Endothelial cell of umbilical vein (primary cell): ENCODE measurements around the gene KRTCAP2. TPM values are rescaled to one million over a fixed set of nuclear protein-coding genes. Genes with fewer than 3 reads are reported as not detected.
A peak's percentile ranks its signal among the peaks of the same experiment; 100 is the strongest.

Source experiments
- BruUV-seq: library from RNA; stranded (reverse); fragments of 400-500 nt; replicated peaks from 2 replicates; lab custom pipeline; 2021; lab: Mats Ljungman, UMichigan
- CTCF ChIA-PET: fragments of 300-600, 350-600 bp; sonication (Branson Sonifier 250); formaldehyde crosslinking; loops from one replicate; lab custom pipeline; 2021; ENCODE audit warnings: antibody characterized with exemption, inconsistent platforms; lab: Charles Lee
- POLR2A ChIA-PET: fragments of 300-600, 350-600 bp; sonication (Branson Sonifier 250); formaldehyde crosslinking; loops from one replicate; lab custom pipeline; 2021; ENCODE audit warnings: antibody characterized with exemption, inconsistent platforms; lab: Charles Lee
- DNase-seq: peaks from one replicate; pipeline ENCODE4 v3.0.0-alpha.2; 2011; ENCODE audit warnings: low read depth, low spot score
- FAIRE-seq: peaks from 2 replicates; lab custom pipeline; 2011; peaks lifted over from hg19 to GRCh38; lab: Jason Lieb, UNC
- H2AFZ ChIP-seq: 2 replicates; pipeline ENCODE4 v1.6.0; 2012; ENCODE audit warnings: low read depth, low read length, control low read depth, inconsistent platforms
- H3K27ac ChIP-seq: 2 replicates; pipeline ENCODE4 v1.5.1; 2011; ENCODE audit warnings: low read depth, mild to moderate bottlenecking, control low read depth, low read length, moderate library complexity; ENCODE audit not compliant: insufficient read depth
- H3K27me3 ChIP-seq, 2 experiments: 2 replicates each; pipeline versions ENCODE4 v1.6.0 to v1.6.1; 2011; ENCODE audit warnings: low read length in 2 of 2, mixed read lengths in 1 of 2; ENCODE audit not compliant: control insufficient read depth in 2 of 2, insufficient read depth in 2 of 2
- H3K36me3 ChIP-seq, 2 experiments: 2 replicates in 1 of 2; 3 replicates in 1 of 2; pipeline ENCODE4 v1.5.1; 2011; ENCODE audit warnings: low read length in 2 of 2, mild to moderate bottlenecking in 1 of 2, moderate library complexity in 1 of 2; ENCODE audit not compliant: control insufficient read depth in 2 of 2, insufficient read depth in 2 of 2; ENCODE audit errors: extremely low read depth in 1 of 2
- H3K4me1 ChIP-seq: 3 replicates; pipeline ENCODE4 v1.5.1; 2011; ENCODE audit warnings: mild to moderate bottlenecking, low read length; ENCODE audit not compliant: control insufficient read depth, insufficient read depth; ENCODE audit errors: extremely low read depth
- H3K4me2 ChIP-seq: 2 replicates; pipeline ENCODE4 v1.6.1; 2011; ENCODE audit warnings: low read length, control low read depth, mixed read lengths; ENCODE audit not compliant: insufficient read depth
- H3K4me3 ChIP-seq, 3 experiments: fragments of 200-600 bp in 1 of 3; sonication (generic), shearing (Covaris generic) in 1 of 3; replicated peaks in 1 of 3; 2 replicates each; pipeline ENCODE4 v1.5.1; 2011 to 2016; ENCODE audit warnings: control low read depth in 3 of 3, low read length in 3 of 3, mild to moderate bottlenecking in 2 of 3, inconsistent platforms in 1 of 3, low read depth in 1 of 3, moderate library complexity in 1 of 3; ENCODE audit not compliant: insufficient read depth in 1 of 3
- H3K79me2 ChIP-seq: 2 replicates; pipeline ENCODE4 v1.6.0; 2012; ENCODE audit warnings: low read length, inconsistent platforms; ENCODE audit not compliant: control insufficient read depth, insufficient read depth
- H3K9ac ChIP-seq: replicated peaks from 2 replicates; pipeline ENCODE3; 2011; ENCODE audit warnings: low read length, control low read depth; ENCODE audit not compliant: insufficient read depth; ENCODE audit errors: extremely low read depth
- H3K9me1 ChIP-seq: replicated peaks from 3 replicates; pipeline ENCODE4 v1.6.0; 2011; ENCODE audit warnings: mild to moderate bottlenecking, low read length; ENCODE audit not compliant: control insufficient read depth, insufficient read depth; ENCODE audit errors: extremely low read depth
- H3K9me3 ChIP-seq: replicated peaks from 2 replicates; pipeline ENCODE4 v1.5.1; 2012; ENCODE audit warnings: low read length, inconsistent platforms; ENCODE audit not compliant: control insufficient read depth, insufficient read depth
- H4K20me1 ChIP-seq: replicated peaks from 2 replicates; pipeline ENCODE3; 2011; ENCODE audit warnings: mild to moderate bottlenecking, low read length; ENCODE audit not compliant: control insufficient read depth, insufficient read depth; ENCODE audit errors: extremely low read depth
- CTCF ChIP-seq, 2 donors: IDR thresholded peaks; 1 replicate in 1 of 2; 2 replicates in 1 of 2; pipeline ENCODE4 v1.5.1; 2011; ENCODE audit warnings: low read length in 2 of 2, mild to moderate bottlenecking in 2 of 2, moderate library complexity in 2 of 2, control low read depth in 1 of 2, inconsistent platforms in 1 of 2, low read depth in 1 of 2; ENCODE audit not compliant: insufficient read depth in 1 of 2; ENCODE audit errors: extremely low read depth in 1 of 2
- EZH2 ChIP-seq: IDR thresholded peaks from 2 replicates; pipeline ENCODE4 v1.6.1; 2012; ENCODE audit warnings: borderline replicate concordance, low read depth, mild to moderate bottlenecking, moderate library complexity, low read length, inconsistent platforms; ENCODE audit not compliant: severe bottlenecking
- FOS ChIP-seq: IDR thresholded peaks from 2 replicates; pipeline ENCODE4 v1.6.1; 2011; ENCODE audit warnings: mild to moderate bottlenecking, low read length, moderate library complexity, borderline replicate concordance; ENCODE audit not compliant: insufficient read depth
- GATA2 ChIP-seq: IDR thresholded peaks from 2 replicates; pipeline ENCODE4 v1.7.0; 2011; ENCODE audit warnings: low read depth, mild to moderate bottlenecking, moderate library complexity, mixed read lengths, low read length; ENCODE audit not compliant: insufficient read length, insufficient read depth
- JUN ChIP-seq: IDR thresholded peaks from 2 replicates; pipeline ENCODE4 v1.6.1; 2011; ENCODE audit warnings: borderline replicate concordance, low read depth; ENCODE audit not compliant: insufficient read length, insufficient read depth
- MAX ChIP-seq: IDR thresholded peaks from 2 replicates; pipeline ENCODE4 v1.6.1; 2011; ENCODE audit not compliant: insufficient read depth, insufficient read length
- MYC ChIP-seq: IDR thresholded peaks from one replicate; pipeline ENCODE4 v1.6.1; 2011; ENCODE audit warnings: mild to moderate bottlenecking, low read depth, low read length
- POLR2A ChIP-seq: IDR thresholded peaks from 2 replicates; pipeline ENCODE4 v1.6.1; 2012; ENCODE audit warnings: low read depth, mild to moderate bottlenecking, control low read depth, low read length
- POLR2AphosphoS5 ChIP-seq: IDR thresholded peaks from 2 replicates; pipeline ENCODE4 v1.6.1; 2012; ENCODE audit warnings: low read depth, mild to moderate bottlenecking, control low read depth, low read length, moderate library complexity; ENCODE audit not compliant: insufficient read depth
- dilution Hi-C: fragments of 300-500 bp; cut with MboI; formaldehyde crosslinking; loops from one replicate; pipeline ENCODE4 v1.15.0; 2019; ENCODE audit warnings: low sequenced_read_pairs; ENCODE audit not compliant: extremely low pct_ligation_motif_present
- intact Hi-C: fragments of 100-400 bp; cut with micrococcal nuclease; formaldehyde crosslinking; loops from one replicate; pipeline ENCODE4 v1.10.0; 2022
- polyA plus RNA-seq, 4 experiments: library from polyadenylated mRNA; depleted of rRNA in 3 of 4; stranded (reverse) in 3 of 4; unstranded in 1 of 4; fragments of >200 nt; gene quantifications; 2 replicates each; pipeline versions ENCODE4 v1.2.1 to v1.2.3, GENCODE V29; 2011 to 2012; ENCODE audit warnings: missing spikeins in 1 of 4
- total RNA-seq: library from RNA; stranded (reverse); gene quantifications from 2 replicates; pipeline ENCODE4 v1.2.3, GENCODE V29; 2021

Gene KRTCAP2
- total and polyA plus RNA-seq, 2 donors (not counting 3 experiments of a cell fraction or from before 2014, with no cell fraction given), result 207 to 362 TPM

GRCh38 chr1:155193275-155193990, 20.3 kb upstream of the KRTCAP2 start:
- H3K4me2 ChIP-seq, result peak overlapping the region; percentile 78
- dilution Hi-C loops, result no loop called here
- H2AFZ ChIP-seq, result peak overlapping the region; percentile 91
- no peaks in the 10 kb centered on the region for H3K79me2 ChIP-seq
- H3K4me3 ChIP-seq, result peak overlapping the region; percentile 30 to 37 (median 31)
- ChIA-PET CTCF (interaction anchor here (0.6 to 3.7 kb wide), 20 partner anchors 9 to 455 kb away, joined by 3 to 88 read pairs (median 6); partner anchors contain the start of genes ADAM15, CLK2, EFNA1 and FDPS), POLR2A (interaction anchor here (0.7 to 2.3 kb wide), 2 partner anchors 21 to 27 kb away, joined by 3 to 8 read pairs; partner anchors contain the start of gene KRTCAP2)
- H3K4me1 ChIP-seq, result peaks cover 13% of the 10 kb centered on the region
- H3K27me3 ChIP-seq, result no peaks in the 10 kb centered on the region
- H3K36me3 ChIP-seq, result peaks cover 0 to 3% of the 10 kb centered on the region in 2 experiments
- FAIRE-seq (peak; percentile 98), DNase-seq (peak; percentile 91)
- peak overlapping the region; percentile 1 for H3K27ac ChIP-seq
- no peaks in the 10 kb centered on the region for H3K9me3 ChIP-seq
- H3K9ac ChIP-seq, result peak overlapping the region; percentile 18
- TF ChIP-seq POLR2A (peak; percentile 30), JUN (no peak), MAX (no peak), POLR2AphosphoS5 (peak; percentile 41), MYC (no peak), CTCF (IDR thresholded peaks at IDR 0.05; ENCODE audit: extremely low read depth in 1 of 2, insufficient read depth in 1 of 2, low read depth in 1 of 2, low read length in 2 of 2) (peak; percentile 98 to 99), GATA2 (no peak), FOS (no peak), EZH2 (no peak)
- intact Hi-C loops, result loop anchor here (2.0 to 5.0 kb wide), 4 partner anchors 15 to 114 kb away; partner anchors contain the start of genes FDPS and MTX1
- BruUV-seq, result no TSS peak
- H4K20me1 ChIP-seq, result no peaks in the 10 kb centered on the region
- H3K9me1 ChIP-seq, result no peaks in the 10 kb centered on the region
